ENCODE results near the gene PPP1R7. TPM values are rescaled to one million over a fixed set of nuclear protein-coding genes. Genes with fewer than 3 reads are reported as not detected.
A peak's percentile ranks its signal among the peaks of the same experiment; 100 is the strongest.

The PPP1R7 gene
- total RNA-seq, 4 donors from 2014 or later: 58.7 to 74.0 (median 68.8) TPM

GRCh38 chr2:241163601-241164118 lies 13.4 kb downstream of the PPP1R7 start:
- WGBS, 2 donors: 72 to 86% methylated on average over 3 of the region's 3 CpGs
- H3K27me3 ChIP-seq: no peaks in the 10 kb centered on the region
- TF ChIP-seq, protein P1, sequence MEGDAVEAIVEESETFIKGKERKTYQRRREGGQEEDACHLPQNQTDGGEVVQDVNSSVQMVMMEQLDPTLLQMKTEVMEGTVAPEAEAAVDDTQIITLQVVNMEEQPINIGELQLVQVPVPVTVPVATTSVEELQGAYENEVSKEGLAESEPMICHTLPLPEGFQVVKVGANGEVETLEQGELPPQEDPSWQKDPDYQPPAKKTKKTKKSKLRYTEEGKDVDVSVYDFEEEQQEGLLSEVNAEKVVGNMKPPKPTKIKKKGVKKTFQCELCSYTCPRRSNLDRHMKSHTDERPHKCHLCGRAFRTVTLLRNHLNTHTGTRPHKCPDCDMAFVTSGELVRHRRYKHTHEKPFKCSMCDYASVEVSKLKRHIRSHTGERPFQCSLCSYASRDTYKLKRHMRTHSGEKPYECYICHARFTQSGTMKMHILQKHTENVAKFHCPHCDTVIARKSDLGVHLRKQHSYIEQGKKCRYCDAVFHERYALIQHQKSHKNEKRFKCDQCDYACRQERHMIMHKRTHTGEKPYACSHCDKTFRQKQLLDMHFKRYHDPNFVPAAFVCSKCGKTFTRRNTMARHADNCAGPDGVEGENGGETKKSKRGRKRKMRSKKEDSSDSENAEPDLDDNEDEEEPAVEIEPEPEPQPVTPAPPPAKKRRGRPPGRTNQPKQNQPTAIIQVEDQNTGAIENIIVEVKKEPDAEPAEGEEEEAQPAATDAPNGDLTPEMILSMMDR (IDR thresholded peaks at IDR 0.05): no peak
- TF ChIP-seq POLR2A (IDR thresholded peaks at IDR 0.05): no peak
- H3K36me3 ChIP-seq: peaks cover 30 to 45% of the 10 kb centered on the region in 2 donors
- H3K27ac ChIP-seq: no peak overlapping the region
- H3K9me3 ChIP-seq: no peaks in the 10 kb centered on the region
- peak in 1 of 2 donors; percentile 11 for DNase-seq
- H3K4me1 ChIP-seq: peaks cover 17 to 26% of the 10 kb centered on the region in 2 donors
- H3K4me3 ChIP-seq (replicated peaks in 1 of 3): no peak overlapping the region
- intact Hi-C loops (cut with DNase I): no loop called here

DNA sequence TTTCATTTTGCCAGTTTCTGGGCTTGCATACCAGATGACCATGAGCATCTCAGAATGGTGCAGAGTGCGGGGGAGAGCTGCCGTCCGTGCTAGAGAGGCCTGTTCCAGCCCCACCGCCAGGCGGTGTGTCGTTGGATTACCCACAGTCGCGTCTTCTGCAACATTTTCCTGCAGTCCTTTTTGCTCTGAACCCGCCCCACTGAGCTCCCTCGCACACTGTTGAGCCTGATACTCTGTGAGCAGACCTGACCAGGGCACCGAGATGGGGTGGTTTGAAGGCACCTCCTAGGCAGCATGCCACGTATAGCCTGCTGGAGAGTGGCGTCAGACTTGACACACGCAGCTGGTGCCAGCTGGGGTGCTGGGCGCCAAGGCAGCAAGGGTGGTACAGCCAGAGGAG lies 18.1 kb downstream of the PPP1R7 start:
- no peak overlapping the region for H3K27ac ChIP-seq
- peaks cover 47 to 65% of the 10 kb centered on the region in 2 donors for H3K36me3 ChIP-seq

GRCh38 chr2:241173557-241173956 lies 23.3 kb downstream of the PPP1R7 start:
- Histone ChIP-seq H3K4me1 (no peaks in the 10 kb centered on the region), H3K36me3 (peaks cover 21 to 31% of the 10 kb centered on the region in 2 donors), H3K9me3 (no peaks in the 10 kb centered on the region), H3K27ac (no peak overlapping the region), H3K27me3 (no peaks in the 10 kb centered on the region), H3K4me3 (replicated peaks in 1 of 3) (no peak overlapping the region)
- WGBS, 2 donors: 97 to 98% methylated on average over 2 of the region's 2 CpGs
- intact Hi-C loops (cut with DNase I): no loop called here
- no peak for DNase-seq
- TF ChIP-seq POLR2A (IDR thresholded peaks at IDR 0.05): no peak
- TF ChIP-seq, protein P1 (IDR thresholded peaks at IDR 0.05): no peak

More for the DNA sequence above, 18.1 kb downstream of the PPP1R7 start:
- WGBS, 2 donors: 97 to 98% methylated on average over 15 of the region's 15 CpGs
- no peak overlapping the region for H3K4me3 ChIP-seq (replicated peaks in 1 of 3)
- TF ChIP-seq POLR2A (IDR thresholded peaks at IDR 0.05): no peak
- TF ChIP-seq, protein P1 (IDR thresholded peaks at IDR 0.05): no peak
- no peak for DNase-seq
- H3K27me3 ChIP-seq: no peaks in the 10 kb centered on the region
- H3K4me1 ChIP-seq: peaks cover 0 to 4% of the 10 kb centered on the region in 2 donors
- intact Hi-C loops (cut with DNase I): no loop called here
- H3K9me3 ChIP-seq: no peaks in the 10 kb centered on the region

DNA sequence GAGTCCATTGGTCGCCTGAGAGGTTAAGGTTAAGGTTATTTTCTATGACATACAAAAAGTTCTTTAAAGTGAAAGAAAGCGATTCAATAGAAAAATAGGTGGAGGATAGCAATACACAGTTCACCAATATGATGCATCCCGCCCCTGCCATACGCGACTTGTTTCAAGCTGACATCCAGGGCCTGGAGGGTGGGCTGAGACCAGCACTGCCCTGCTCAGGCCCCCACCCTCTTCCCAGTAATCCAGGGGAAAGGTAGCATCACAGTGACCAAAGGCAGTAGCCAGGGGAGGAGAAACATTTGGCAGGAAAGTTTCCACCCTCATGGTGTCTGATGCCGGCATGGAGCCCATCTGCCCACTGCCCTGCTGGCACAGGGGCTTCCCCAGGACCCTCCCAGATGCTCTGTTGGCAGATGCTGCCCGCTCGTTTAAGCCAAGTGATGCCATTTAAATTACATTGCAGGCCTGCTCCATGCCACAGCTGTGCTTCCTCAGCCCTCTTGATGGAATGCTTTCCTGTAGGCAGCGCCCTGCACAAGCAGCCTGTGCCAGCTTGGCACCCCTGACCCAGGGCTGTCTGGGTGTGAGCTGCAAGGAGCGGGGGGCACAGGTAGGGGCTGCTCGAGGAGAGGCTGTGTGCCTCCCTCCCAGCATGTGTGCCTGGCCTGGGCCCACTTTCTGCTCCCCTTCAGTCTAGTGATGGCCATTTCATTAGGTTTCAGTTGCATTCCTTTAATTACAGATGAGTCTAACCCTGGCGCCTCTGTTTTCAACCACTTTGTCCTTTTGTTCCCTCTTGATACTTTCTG lies 27.5 kb downstream of the PPP1R7 start:
- DNase-seq: no peak
- Histone ChIP-seq H3K27ac (no peak overlapping the region), H3K4me3 (replicated peaks in 1 of 3) (no peak overlapping the region), H3K4me1 (no peaks in the 10 kb centered on the region), H3K9me3 (no peaks in the 10 kb centered on the region), H3K36me3 (peaks cover 6 to 14% of the 10 kb centered on the region in 2 donors), H3K27me3 (no peaks in the 10 kb centered on the region)
- 97% methylated on average over 11 to 12 of the region's 12 CpGs for WGBS, 2 donors
- no peak for TF ChIP-seq POLR2A (IDR thresholded peaks at IDR 0.05)
- TF ChIP-seq, protein P1 (IDR thresholded peaks at IDR 0.05): no peak
- intact Hi-C loops (cut with DNase I): no loop called here

GRCh38 chr2:241178961-241179360 lies 28.7 kb downstream of the PPP1R7 start:
- 87 to 94% methylated on average over 4 of the region's 4 CpGs for WGBS, 2 donors
- peaks cover 6 to 20% of the 10 kb centered on the region in 2 donors for H3K36me3 ChIP-seq

More at GRCh38 chr2:241178961-241179360, 28.7 kb downstream of the PPP1R7 start:
- Histone ChIP-seq H3K4me1 (no peaks in the 10 kb centered on the region), H3K27ac (no peak overlapping the region), H3K27me3 (no peaks in the 10 kb centered on the region), H3K4me3 (replicated peaks in 1 of 3) (no peak overlapping the region), H3K9me3 (no peaks in the 10 kb centered on the region)
- DNase-seq: no peak
- intact Hi-C loops (cut with DNase I): no loop called here
- TF ChIP-seq, protein P1 (IDR thresholded peaks at IDR 0.05): no peak
- no peak for TF ChIP-seq POLR2A (IDR thresholded peaks at IDR 0.05)
